GM21447 (cell line): Measurements from ENCODE around the gene CFAP251.
"Not testable (repeated sequence)": the region's sequence is repeated elsewhere in the genome, so short reads cannot be mapped to it uniquely, and the experiment has no call there.

ENCODE experiments used
- ATAC-seq: cut with Tn5 transposase; IDR thresholded peaks from one replicate; pipeline ENCODE4 v1.9.1; 2021; ENCODE audit not compliant: unreplicated experiment

Gene CFAP251

GRCh38 chr12:121974026-121974985, 55.9 kb downstream of the CFAP251 start:
- no peak for ATAC-seq

- no peak for ATAC-seq
Observed at GRCh38 chr12:121975021-121975420, 56.6 kb downstream of the CFAP251 start.

GRCh38 chr12:121976950-121977349, 58.6 kb downstream of the CFAP251 start:
- no peak for ATAC-seq

- peak; percentile 56 for ATAC-seq
Observed at GRCh38 chr12:121980191-121980891, 61.9 kb downstream of the CFAP251 start.

- ATAC-seq: no peak
Observed at GRCh38 chr12:121980892-121981272, 62.5 kb downstream of the CFAP251 start.

GRCh38 chr12:121981456-121981855, 63.1 kb downstream of the CFAP251 start:
- no peak for ATAC-seq

- ATAC-seq: no peak
Observed at GRCh38 chr12:121982950-121983349, 64.6 kb downstream of the CFAP251 start.

GRCh38 chr12:121983536-121984210, 65.3 kb downstream of the CFAP251 start:
- no peak for ATAC-seq

GRCh38 chr12:121986489-121987245, 68.3 kb downstream of the CFAP251 start:
- no peak for ATAC-seq

- not testable (repeated sequence) for ATAC-seq
Observed at GRCh38 chr12:121988519-121988918, 70.1 kb downstream of the CFAP251 start.

GRCh38 chr12:121989276-121990113, 71.1 kb downstream of the CFAP251 start:
- ATAC-seq: no peak

- ATAC-seq: no peak
Observed at GRCh38 chr12:121990114-121990647, 71.8 kb downstream of the CFAP251 start.

- peak; percentile 79 for ATAC-seq
Observed at GRCh38 chr12:121990692-121991603, 72.6 kb downstream of the CFAP251 start.

GRCh38 chr12:121992059-121992879, 73.9 kb downstream of the CFAP251 start:
- ATAC-seq: peak; percentile 73

GRCh38 chr12:121996050-121996944, 77.9 kb downstream of the CFAP251 start:
- no peak for ATAC-seq

GRCh38 chr12:121996945-121997612, 78.7 kb downstream of the CFAP251 start:
- ATAC-seq: no peak
